GM20000 (cell line): Measurements from ENCODE around the gene TMEM94.

ENCODE experiments used
- DNase-seq: peaks from one replicate; pipeline ENCODE4 v3.0.0; 2012; ENCODE audit warnings: low spot score
- CTCF ChIP-seq: IDR thresholded peaks from 2 replicates; pipeline ENCODE4 v1.5.1; 2012; ENCODE audit warnings: mild to moderate bottlenecking, control low read depth; ENCODE audit errors: extremely low read depth, missing control alignments

Gene TMEM94

DNA sequence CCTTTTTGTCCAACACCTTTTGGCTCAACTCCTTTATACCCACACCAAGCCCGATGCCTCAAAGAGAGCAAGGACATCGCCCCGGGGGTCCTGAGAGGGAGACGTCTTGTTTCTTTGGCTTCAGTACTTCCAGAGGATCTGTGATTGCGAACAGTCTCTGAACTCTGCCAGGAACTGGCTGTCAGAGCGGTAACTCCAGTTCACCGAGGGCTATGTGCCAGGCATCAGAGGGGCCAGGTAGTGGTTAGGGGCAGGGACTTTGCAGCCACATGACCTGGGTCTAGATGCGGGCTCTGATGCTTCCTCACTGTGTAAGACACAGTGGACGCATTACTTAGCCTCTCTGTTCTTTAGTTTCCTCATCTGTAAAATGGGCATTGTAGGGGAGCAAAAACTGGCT, 90.7 kb downstream of the TMEM94 start:
- DNase-seq: no peak
- TF ChIP-seq CTCF: no peak

- no peak for DNase-seq
- TF ChIP-seq CTCF: no peak
These were observed 92.4 kb downstream of the TMEM94 start for GRCh38 chr17:75548813-75549212.
